Keratinocyte (primary cell): ENCODE results near the gene RBMS3. TPM values are rescaled to one million over a fixed set of nuclear protein-coding genes. Genes with fewer than 3 reads are reported as not detected.
"Not testable (repeated sequence)": the region's sequence is repeated elsewhere in the genome, so short reads cannot be mapped to it uniquely, and the experiment has no call there.

Experiments
- DNase-seq: peaks from one replicate; pipeline ENCODE4 v3.0.0-alpha.2; 2011; ENCODE audit warnings: low read depth, missing footprints, low spot score
- FAIRE-seq: peaks from 2 replicates; lab custom pipeline; 2011; peaks lifted over from hg19 to GRCh38; lab: Jason Lieb, UNC
- H2AFZ ChIP-seq: 2 replicates; pipeline ENCODE4 v1.6.0; 2012; ENCODE audit warnings: low read length, control low read depth, inconsistent platforms; ENCODE audit not compliant: control insufficient read depth
- H3K27ac ChIP-seq: 2 replicates; pipeline ENCODE4 v1.5.1; 2011; ENCODE audit warnings: low read length; ENCODE audit not compliant: control insufficient read depth, insufficient read depth
- H3K27me3 ChIP-seq: 3 replicates; pipeline ENCODE4 v1.6.0; 2011; ENCODE audit warnings: low read length; ENCODE audit not compliant: control insufficient read depth, insufficient read depth; ENCODE audit errors: extremely low read depth
- H3K36me3 ChIP-seq, 2 experiments: 2 replicates in 1 of 2; 3 replicates in 1 of 2; pipeline ENCODE4 v1.5.1; 2011; ENCODE audit warnings: low read length in 2 of 2, mild to moderate bottlenecking in 1 of 2; ENCODE audit not compliant: control insufficient read depth in 2 of 2, insufficient read depth in 2 of 2; ENCODE audit errors: extremely low read depth in 1 of 2
- H3K4me1 ChIP-seq: 3 replicates; pipeline ENCODE4 v1.5.1; 2011; ENCODE audit warnings: low read length; ENCODE audit not compliant: control insufficient read depth, insufficient read depth; ENCODE audit errors: extremely low read depth
- H3K4me2 ChIP-seq: 3 replicates; pipeline ENCODE4 v1.6.0; 2011; ENCODE audit warnings: low read depth, low read length; ENCODE audit not compliant: control insufficient read depth, insufficient read depth; ENCODE audit errors: extremely low read depth
- H3K4me3 ChIP-seq, 3 experiments: fragments of 200-600 bp in 1 of 3; sonication (generic) in 1 of 3; 2 replicates in 2 of 3; 3 replicates in 1 of 3; pipeline ENCODE4 v1.5.1; 2011 to 2016; ENCODE audit warnings: low read length in 3 of 3, mild to moderate bottlenecking in 3 of 3, control low read depth in 2 of 3, inconsistent platforms in 1 of 3, low read depth in 1 of 3, mixed read lengths in 1 of 3, mixed run types in 1 of 3, moderate library complexity in 1 of 3; ENCODE audit not compliant: control insufficient read depth in 2 of 3, insufficient read depth in 2 of 3; ENCODE audit errors: extremely low read depth in 1 of 3
- H3K79me2 ChIP-seq: 2 replicates; pipeline ENCODE4 v1.6.0; 2012; ENCODE audit warnings: low read length; ENCODE audit not compliant: control insufficient read depth, insufficient read depth
- H3K9ac ChIP-seq: 3 replicates; pipeline ENCODE4 v1.6.0; 2011; ENCODE audit warnings: low read length; ENCODE audit not compliant: control insufficient read depth, insufficient read depth; ENCODE audit errors: extremely low read depth
- H3K9me1 ChIP-seq: 3 replicates; pipeline ENCODE4 v1.6.0; 2011; ENCODE audit warnings: low read length; ENCODE audit not compliant: control insufficient read depth, insufficient read depth; ENCODE audit errors: extremely low read depth
- H3K9me3 ChIP-seq: 2 replicates; pipeline ENCODE4 v1.5.1; 2012; ENCODE audit warnings: low read depth, low read length; ENCODE audit not compliant: control insufficient read depth
- H4K20me1 ChIP-seq: 3 replicates; pipeline ENCODE4 v1.6.0; 2011; ENCODE audit warnings: low read length; ENCODE audit not compliant: control insufficient read depth, insufficient read depth; ENCODE audit errors: extremely low read depth
- EZH2 ChIP-seq: IDR thresholded peaks from one replicate; pipeline ENCODE4 v1.6.1; 2012; ENCODE audit warnings: inconsistent platforms, mild to moderate bottlenecking, low read length, moderate library complexity
- dilution Hi-C: fragments of 300-500 bp; cut with MboI; formaldehyde crosslinking; loops from one replicate; pipeline ENCODE4 v1.7.0; 2020; ENCODE audit warnings: low sequenced_read_pairs; ENCODE audit not compliant: extremely low pct_ligation_motif_present
- polyA plus RNA-seq, 5 experiments: library from polyadenylated mRNA; depleted of rRNA in 3 of 5; stranded (reverse) in 3 of 5; stranded (forward) in 1 of 5; unstranded in 1 of 5; fragments of >200 nt; gene quantifications; 1 replicate in 1 of 5; 2 replicates in 3 of 5; 3 replicates in 1 of 5; pipeline versions ENCODE4 v1.2.1 to v1.2.3, GENCODE V29; 2011 to 2012; ENCODE audit warnings: missing spikeins in 2 of 5, low read depth in 1 of 5, low replicate concordance in 1 of 5
- TF ChIP-seq, protein P1 (sequence below), 3 experiments: IDR thresholded peaks in 1 of 3; conservative IDR thresholded peaks in 1 of 3; optimal IDR thresholded peaks in 1 of 3; 2 replicates in 2 of 3; 3 replicates in 1 of 3; pipeline versions ENCODE3 to v1.5.1; 2011; ENCODE audit warnings: low read length in 3 of 3, mild to moderate bottlenecking in 3 of 3, moderate library complexity in 2 of 3, control low read depth in 1 of 3, inconsistent platforms in 1 of 3; ENCODE audit not compliant: insufficient read depth in 2 of 3; ENCODE audit errors: extremely low read depth in 1 of 3

RBMS3 gene
- polyA plus RNA-seq, 1 donor (not counting 4 experiments of a cell fraction or from before 2014, with no cell fraction given), result 2.3 TPM

DNA sequence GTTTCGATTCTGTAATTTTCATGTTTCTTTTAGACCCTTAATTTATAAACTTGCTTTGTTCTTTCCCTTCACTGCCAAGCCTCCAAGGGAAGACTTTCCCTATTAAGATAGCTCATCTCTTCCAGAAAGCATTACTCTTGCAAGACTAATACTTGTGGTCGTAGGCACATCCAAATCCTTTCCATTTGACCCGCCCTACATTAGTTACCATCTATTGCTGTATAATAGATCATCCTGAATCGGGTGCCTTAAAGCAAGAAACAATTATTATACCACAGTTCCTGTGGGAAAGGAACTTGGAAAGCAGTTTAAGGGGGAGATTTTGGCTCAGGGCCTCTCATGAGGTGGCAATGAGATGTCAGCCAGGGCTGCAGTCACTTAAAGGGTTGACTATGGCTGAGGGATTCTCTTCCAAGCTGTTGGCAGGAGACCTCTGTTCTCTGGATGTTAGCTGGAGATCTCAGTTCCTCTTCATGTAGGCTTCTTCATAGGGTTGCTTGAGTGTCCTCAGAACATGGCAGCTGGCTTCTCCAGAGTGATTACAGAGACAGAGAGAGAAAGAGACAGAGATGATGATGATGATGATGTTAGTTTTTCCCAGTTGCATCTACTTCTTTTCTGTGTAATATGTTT is 755.2 kb downstream of the RBMS3 start:
- DNase-seq, result no peak
- dilution Hi-C loops, result no loop called here
- no peaks in the 10 kb centered on the region for H3K27me3 ChIP-seq

DNA sequence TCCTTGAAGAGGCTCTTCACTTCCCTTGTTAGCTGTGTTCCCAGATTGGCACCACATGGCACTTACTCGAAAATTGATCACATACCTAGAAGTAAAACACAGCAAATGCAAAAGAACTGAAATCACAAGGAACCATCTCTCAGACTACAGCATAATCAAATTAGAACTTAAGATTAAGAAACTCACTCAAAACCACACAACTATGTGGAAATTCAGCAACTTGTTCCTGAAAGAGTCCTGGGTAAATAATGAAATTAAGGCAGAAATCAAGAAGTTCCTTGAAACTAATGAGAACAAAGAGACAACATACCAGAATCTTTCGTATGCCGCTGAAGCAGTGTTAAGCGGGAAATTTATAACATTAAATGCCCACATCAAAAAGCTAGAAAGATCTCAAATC is 759.3 kb downstream of the RBMS3 start:
- no peak for DNase-seq
- no peaks in the 10 kb centered on the region for H3K27me3 ChIP-seq
- no peak overlapping the region for H3K27ac ChIP-seq
- dilution Hi-C loops, result no loop called here
- FAIRE-seq, result no peak
- no peaks in the 10 kb centered on the region for H3K4me1 ChIP-seq
- H2AFZ ChIP-seq, result no peak overlapping the region
- H3K36me3 ChIP-seq, result no peaks in the 10 kb centered on the region
- no peaks in the 10 kb centered on the region for H4K20me1 ChIP-seq
- TF ChIP-seq, protein P1, sequence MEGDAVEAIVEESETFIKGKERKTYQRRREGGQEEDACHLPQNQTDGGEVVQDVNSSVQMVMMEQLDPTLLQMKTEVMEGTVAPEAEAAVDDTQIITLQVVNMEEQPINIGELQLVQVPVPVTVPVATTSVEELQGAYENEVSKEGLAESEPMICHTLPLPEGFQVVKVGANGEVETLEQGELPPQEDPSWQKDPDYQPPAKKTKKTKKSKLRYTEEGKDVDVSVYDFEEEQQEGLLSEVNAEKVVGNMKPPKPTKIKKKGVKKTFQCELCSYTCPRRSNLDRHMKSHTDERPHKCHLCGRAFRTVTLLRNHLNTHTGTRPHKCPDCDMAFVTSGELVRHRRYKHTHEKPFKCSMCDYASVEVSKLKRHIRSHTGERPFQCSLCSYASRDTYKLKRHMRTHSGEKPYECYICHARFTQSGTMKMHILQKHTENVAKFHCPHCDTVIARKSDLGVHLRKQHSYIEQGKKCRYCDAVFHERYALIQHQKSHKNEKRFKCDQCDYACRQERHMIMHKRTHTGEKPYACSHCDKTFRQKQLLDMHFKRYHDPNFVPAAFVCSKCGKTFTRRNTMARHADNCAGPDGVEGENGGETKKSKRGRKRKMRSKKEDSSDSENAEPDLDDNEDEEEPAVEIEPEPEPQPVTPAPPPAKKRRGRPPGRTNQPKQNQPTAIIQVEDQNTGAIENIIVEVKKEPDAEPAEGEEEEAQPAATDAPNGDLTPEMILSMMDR (optimal IDR thresholded peaks at IDR 0.05 in 1 of 3, IDR thresholded peaks at IDR 0.05 in 1 of 3, conservative IDR thresholded peaks at IDR 0.05 in 1 of 3; ENCODE audit: extremely low read depth in 1 of 3, insufficient read depth in 2 of 3, low read length in 3 of 3), result no peak
- no peak for TF ChIP-seq EZH2
- H3K9me3 ChIP-seq, result no peaks in the 10 kb centered on the region
- H3K9me1 ChIP-seq, result no peaks in the 10 kb centered on the region
- H3K79me2 ChIP-seq, result no peaks in the 10 kb centered on the region
- H3K9ac ChIP-seq, result no peak overlapping the region
- no peak overlapping the region for H3K4me2 ChIP-seq
- no peak overlapping the region for H3K4me3 ChIP-seq

More for the DNA sequence above, 755.2 kb downstream of the RBMS3 start:
- no peaks in the 10 kb centered on the region for H3K79me2 ChIP-seq
- no peak overlapping the region for H2AFZ ChIP-seq
- no peak overlapping the region for H3K27ac ChIP-seq
- H3K9me3 ChIP-seq, result no peaks in the 10 kb centered on the region
- H3K4me1 ChIP-seq, result no peaks in the 10 kb centered on the region
- no peak for FAIRE-seq
- no peak overlapping the region for H3K9ac ChIP-seq
- H4K20me1 ChIP-seq, result no peaks in the 10 kb centered on the region
- TF ChIP-seq EZH2, result no peak
- TF ChIP-seq, protein P1 (optimal IDR thresholded peaks at IDR 0.05 in 1 of 3, IDR thresholded peaks at IDR 0.05 in 1 of 3, conservative IDR thresholded peaks at IDR 0.05 in 1 of 3; ENCODE audit: extremely low read depth in 1 of 3, insufficient read depth in 2 of 3, low read length in 3 of 3), result no peak
- H3K36me3 ChIP-seq, result no peaks in the 10 kb centered on the region
- no peak overlapping the region for H3K4me3 ChIP-seq
- H3K4me2 ChIP-seq, result no peak overlapping the region
- H3K9me1 ChIP-seq, result no peaks in the 10 kb centered on the region

DNA sequence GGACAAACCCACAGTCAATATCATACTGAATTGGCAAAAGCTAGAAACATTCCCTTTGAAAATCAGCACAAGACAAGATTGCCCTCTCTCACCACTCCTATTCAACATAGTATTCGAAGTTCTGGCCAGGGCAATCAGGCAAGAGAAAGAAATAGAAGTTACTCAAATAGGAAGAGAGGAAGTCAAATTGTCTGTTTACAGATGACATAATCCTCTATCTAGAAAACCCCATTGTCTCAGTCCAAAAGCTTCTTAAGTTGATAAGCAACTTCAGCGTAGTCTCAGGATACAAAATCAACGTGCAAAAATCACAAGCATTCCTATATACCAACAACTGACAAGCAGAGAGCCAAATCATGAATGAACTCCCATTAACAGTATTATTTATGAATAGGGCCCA is 760.6 kb downstream of the RBMS3 start:
- FAIRE-seq, H2AFZ ChIP-seq: not testable (repeated sequence)

More for the DNA sequence above, 760.6 kb downstream of the RBMS3 start:
- DNase-seq, H3K4me2 ChIP-seq, H3K4me1 ChIP-seq, dilution Hi-C loops, H3K36me3 ChIP-seq, H3K9ac ChIP-seq, H3K27ac ChIP-seq, H3K27me3 ChIP-seq, H3K4me3 ChIP-seq, H3K9me3 ChIP-seq, H3K79me2 ChIP-seq, H3K9me1 ChIP-seq, H4K20me1 ChIP-seq: not testable (repeated sequence)
